ENCODE results near the gene KIF14. TPM values are rescaled to one million over a fixed set of nuclear protein-coding genes. Genes with fewer than 3 reads are reported as not detected.
"Not testable (repeated sequence)": the region's sequence is repeated elsewhere in the genome, so short reads cannot be mapped to it uniquely, and the experiment has no call there.

KIF14 gene
- total and polyA plus RNA-seq, 9 donors, result 2.5 to 5.5 (median 3.8) TPM

- H3K4me1 ChIP-seq (ENCODE audit: control insufficient read depth, insufficient read depth, low read length), result peaks cover 2% of the 10 kb centered on the region
- H3K9me3 ChIP-seq (replicated peaks; ENCODE audit: control insufficient read depth, low read depth, low read length), result no peaks in the 10 kb centered on the region
- H3K4me3 ChIP-seq (ENCODE audit: low read length), result no peak overlapping the region
- no peak overlapping the region for H3K27ac ChIP-seq (ENCODE audit: low read length)
- H3K36me3 ChIP-seq (ENCODE audit: control insufficient read depth, insufficient read depth, low read length), result no peaks in the 10 kb centered on the region
- peak; percentile 11 for DNase-seq
- WGBS (ENCODE audit: insufficient coverage), result no CpG with 5 or more reads among the region's 2 CpGs
- no peaks in the 10 kb centered on the region for H3K27me3 ChIP-seq (ENCODE audit: control insufficient read depth, insufficient read depth, low read length)
Observed at GRCh38 chr1:200624679-200625335, 4.3 kb upstream of the KIF14 start.

GRCh38 chr1:200619894-200620272 is 668 bp downstream of the KIF14 start:
- no peak for DNase-seq
- Histone ChIP-seq H3K27ac (ENCODE audit: low read length) (peak overlapping the region; percentile 23), H3K27me3 (ENCODE audit: control insufficient read depth, insufficient read depth, low read length) (no peaks in the 10 kb centered on the region), H3K9me3 (replicated peaks; ENCODE audit: control insufficient read depth, low read depth, low read length) (no peaks in the 10 kb centered on the region), H3K4me3 (ENCODE audit: low read length) (peak overlapping the region; percentile 68), H3K36me3 (ENCODE audit: control insufficient read depth, insufficient read depth, low read length) (no peaks in the 10 kb centered on the region), H3K4me1 (ENCODE audit: control insufficient read depth, insufficient read depth, low read length) (peaks cover 2% of the 10 kb centered on the region)
- WGBS (ENCODE audit: insufficient coverage), result no CpG with 5 or more reads among the region's 6 CpGs

- H3K4me3 ChIP-seq (ENCODE audit: low read length), result no peak overlapping the region
- peaks cover 8% of the 10 kb centered on the region for H3K36me3 ChIP-seq (ENCODE audit: control insufficient read depth, insufficient read depth, low read length)
- no peaks in the 10 kb centered on the region for H3K27me3 ChIP-seq (ENCODE audit: control insufficient read depth, insufficient read depth, low read length)
- no peak overlapping the region for H3K27ac ChIP-seq (ENCODE audit: low read length)
- 47% methylated on average over 2 of the region's 2 CpGs for WGBS (ENCODE audit: insufficient coverage)
- H3K9me3 ChIP-seq (replicated peaks; ENCODE audit: control insufficient read depth, low read depth, low read length), result no peaks in the 10 kb centered on the region
- DNase-seq, result no peak
- H3K4me1 ChIP-seq (ENCODE audit: control insufficient read depth, insufficient read depth, low read length), result no peaks in the 10 kb centered on the region
Observed at GRCh38 chr1:200610846-200611245, 9.7 kb downstream of the KIF14 start.

- Histone ChIP-seq H3K9me3 (replicated peaks; ENCODE audit: control insufficient read depth, low read depth, low read length) (no peaks in the 10 kb centered on the region), H3K27ac (ENCODE audit: low read length) (no peak overlapping the region), H3K4me3 (ENCODE audit: low read length) (no peak overlapping the region), H3K27me3 (ENCODE audit: control insufficient read depth, insufficient read depth, low read length) (no peaks in the 10 kb centered on the region), H3K4me1 (ENCODE audit: control insufficient read depth, insufficient read depth, low read length) (no peaks in the 10 kb centered on the region), H3K36me3 (ENCODE audit: control insufficient read depth, insufficient read depth, low read length) (no peaks in the 10 kb centered on the region)
- WGBS (ENCODE audit: insufficient coverage), result no CpG with 5 or more reads among the region's 1 CpG
- DNase-seq, result no peak
Observed at GRCh38 chr1:200602632-200603031, 17.9 kb downstream of the KIF14 start.

GRCh38 chr1:200590001-200590400 is 30.6 kb downstream of the KIF14 start:
- Histone ChIP-seq H3K4me3 (ENCODE audit: low read length) (no peak overlapping the region), H3K9me3 (replicated peaks; ENCODE audit: control insufficient read depth, low read depth, low read length) (no peaks in the 10 kb centered on the region), H3K27ac (ENCODE audit: low read length) (no peak overlapping the region), H3K27me3 (ENCODE audit: control insufficient read depth, insufficient read depth, low read length) (no peaks in the 10 kb centered on the region), H3K4me1 (ENCODE audit: control insufficient read depth, insufficient read depth, low read length) (no peaks in the 10 kb centered on the region), H3K36me3 (ENCODE audit: control insufficient read depth, insufficient read depth, low read length) (peaks cover 4% of the 10 kb centered on the region)
- WGBS (ENCODE audit: insufficient coverage), result 80% methylated on average over 1 of the region's 1 CpG
- DNase-seq, result peak; percentile 22

GRCh38 chr1:200588698-200589097 is 31.9 kb downstream of the KIF14 start:
- Histone ChIP-seq H3K27ac (ENCODE audit: low read length) (no peak overlapping the region), H3K9me3 (replicated peaks; ENCODE audit: control insufficient read depth, low read depth, low read length) (no peaks in the 10 kb centered on the region), H3K4me3 (ENCODE audit: low read length) (no peak overlapping the region), H3K4me1 (ENCODE audit: control insufficient read depth, insufficient read depth, low read length) (no peaks in the 10 kb centered on the region), H3K27me3 (ENCODE audit: control insufficient read depth, insufficient read depth, low read length) (no peaks in the 10 kb centered on the region), H3K36me3 (ENCODE audit: control insufficient read depth, insufficient read depth, low read length) (peaks cover 4% of the 10 kb centered on the region)
- peak; percentile 66 for DNase-seq

GRCh38 chr1:200564319-200564718 is 56.2 kb downstream of the KIF14 start:
- H3K27me3 ChIP-seq (ENCODE audit: control insufficient read depth, insufficient read depth, low read length), result no peaks in the 10 kb centered on the region
- WGBS (ENCODE audit: insufficient coverage), result no CpG with 5 or more reads among the region's 1 CpG
- H3K36me3 ChIP-seq (ENCODE audit: control insufficient read depth, insufficient read depth, low read length), result no peaks in the 10 kb centered on the region
- no peaks in the 10 kb centered on the region for H3K4me1 ChIP-seq (ENCODE audit: control insufficient read depth, insufficient read depth, low read length)
- H3K4me3 ChIP-seq (ENCODE audit: low read length), result no peak overlapping the region
- DNase-seq, result no peak
- no peaks in the 10 kb centered on the region for H3K9me3 ChIP-seq (replicated peaks; ENCODE audit: control insufficient read depth, low read depth, low read length)
- H3K27ac ChIP-seq (ENCODE audit: low read length), result no peak overlapping the region

GRCh38 chr1:200561856-200562214 is 58.7 kb downstream of the KIF14 start:
- H3K9me3 ChIP-seq (replicated peaks; ENCODE audit: control insufficient read depth, low read depth, low read length), result no peaks in the 10 kb centered on the region
- peaks cover 3% of the 10 kb centered on the region for H3K36me3 ChIP-seq (ENCODE audit: control insufficient read depth, insufficient read depth, low read length)
- WGBS (ENCODE audit: insufficient coverage), result no CpG with 5 or more reads among the region's 1 CpG
- H3K27ac ChIP-seq (ENCODE audit: low read length), result no peak overlapping the region
- H3K27me3 ChIP-seq (ENCODE audit: control insufficient read depth, insufficient read depth, low read length), result no peaks in the 10 kb centered on the region
- no peak overlapping the region for H3K4me3 ChIP-seq (ENCODE audit: low read length)
- H3K4me1 ChIP-seq (ENCODE audit: control insufficient read depth, insufficient read depth, low read length), result no peaks in the 10 kb centered on the region
- DNase-seq, result no peak

GRCh38 chr1:200558866-200559459 is 61.6 kb downstream of the KIF14 start:
- H3K27me3 ChIP-seq (ENCODE audit: control insufficient read depth, insufficient read depth, low read length), result no peaks in the 10 kb centered on the region
- H3K9me3 ChIP-seq (replicated peaks; ENCODE audit: control insufficient read depth, low read depth, low read length), result no peaks in the 10 kb centered on the region
- no peaks in the 10 kb centered on the region for H3K4me1 ChIP-seq (ENCODE audit: control insufficient read depth, insufficient read depth, low read length)
- no peak overlapping the region for H3K4me3 ChIP-seq (ENCODE audit: low read length)
- WGBS (ENCODE audit: insufficient coverage), result no CpG with 5 or more reads among the region's 2 CpGs
- DNase-seq, result peak; percentile 51
- H3K27ac ChIP-seq (ENCODE audit: low read length), result no peak overlapping the region
- peaks cover 3% of the 10 kb centered on the region for H3K36me3 ChIP-seq (ENCODE audit: control insufficient read depth, insufficient read depth, low read length)

GRCh38 chr1:200556002-200556401 is 64.5 kb downstream of the KIF14 start:
- Histone ChIP-seq H3K4me1 (ENCODE audit: control insufficient read depth, insufficient read depth, low read length) (no peaks in the 10 kb centered on the region), H3K4me3 (ENCODE audit: low read length) (no peak overlapping the region), H3K9me3 (replicated peaks; ENCODE audit: control insufficient read depth, low read depth, low read length) (no peaks in the 10 kb centered on the region), H3K27me3 (ENCODE audit: control insufficient read depth, insufficient read depth, low read length) (no peaks in the 10 kb centered on the region), H3K27ac (ENCODE audit: low read length) (no peak overlapping the region), H3K36me3 (ENCODE audit: control insufficient read depth, insufficient read depth, low read length) (peaks cover 3% of the 10 kb centered on the region)
- DNase-seq, result peak; percentile 11

GRCh38 chr1:200552737-200553136 is 67.8 kb downstream of the KIF14 start:
- 100% methylated on average over 1 of the region's 6 CpGs for WGBS (ENCODE audit: insufficient coverage)

More at GRCh38 chr1:200552737-200553136, 67.8 kb downstream of the KIF14 start:
- not testable (repeated sequence) for H3K9me3 ChIP-seq (replicated peaks; ENCODE audit: control insufficient read depth, low read depth, low read length); H3K27ac ChIP-seq (ENCODE audit: low read length); H3K27me3 ChIP-seq (ENCODE audit: control insufficient read depth, insufficient read depth, low read length); DNase-seq; H3K36me3 ChIP-seq (ENCODE audit: control insufficient read depth, insufficient read depth, low read length); H3K4me1 ChIP-seq (ENCODE audit: control insufficient read depth, insufficient read depth, low read length); H3K4me3 ChIP-seq (ENCODE audit: low read length)
